ENCODE results near the gene PHF2. TPM values are rescaled to one million over a fixed set of nuclear protein-coding genes. Genes with fewer than 3 reads are reported as not detected.

PHF2 gene
- total RNA-seq, 4 donors from 2014 or later = 32.8 to 50.1 (median 33.0) TPM

GRCh38 chr9:93640027-93640426, 63.6 kb downstream of the PHF2 start:
- no peak overlapping the region for H3K4me3 ChIP-seq (replicated peaks in 1 of 3)
- 98 to 100% methylated on average over 2 of the region's 2 CpGs for WGBS, 2 donors
- intact Hi-C loops (cut with DNase I) = no loop called here
- no peaks in the 10 kb centered on the region for H3K27me3 ChIP-seq
- no peaks in the 10 kb centered on the region for H3K9me3 ChIP-seq
- peaks cover 0 to 6% of the 10 kb centered on the region in 2 donors for H3K4me1 ChIP-seq
- peaks cover 31 to 35% of the 10 kb centered on the region in 2 donors for H3K36me3 ChIP-seq
- H3K27ac ChIP-seq = no peak overlapping the region
- TF ChIP-seq POLR2A (IDR thresholded peaks at IDR 0.05) (no peak), CTCF (IDR thresholded peaks at IDR 0.05) (no peak)
- no peak for DNase-seq

GRCh38 chr9:93642961-93643360, 66.6 kb downstream of the PHF2 start:
- WGBS, 2 donors = 87 to 88% methylated on average over 5 of the region's 5 CpGs
- no peak overlapping the region for H3K27ac ChIP-seq
- intact Hi-C loops (cut with DNase I) = no loop called here

GRCh38 chr9:93644397-93645088, 68.2 kb downstream of the PHF2 start:
- no peak overlapping the region for H3K4me3 ChIP-seq (replicated peaks in 1 of 3)
- WGBS, 2 donors = 93 to 96% methylated on average over 8 to 11 of the region's 12 CpGs
- no peak for DNase-seq
- intact Hi-C loops (cut with DNase I) = no loop called here
- peaks cover 0 to 6% of the 10 kb centered on the region in 2 donors for H3K4me1 ChIP-seq
- peaks cover 19 to 28% of the 10 kb centered on the region in 2 donors for H3K36me3 ChIP-seq
- no peak for TF ChIP-seq POLR2A (IDR thresholded peaks at IDR 0.05)
- TF ChIP-seq CTCF (IDR thresholded peaks at IDR 0.05) = no peak
- no peaks in the 10 kb centered on the region for H3K27me3 ChIP-seq
- no peak overlapping the region for H3K27ac ChIP-seq
- H3K9me3 ChIP-seq = no peaks in the 10 kb centered on the region

More at GRCh38 chr9:93642961-93643360, 66.6 kb downstream of the PHF2 start:
- Histone ChIP-seq H3K9me3 (no peaks in the 10 kb centered on the region), H3K4me3 (replicated peaks in 1 of 3) (no peak overlapping the region), H3K27me3 (no peaks in the 10 kb centered on the region), H3K4me1 (peaks cover 0 to 6% of the 10 kb centered on the region in 2 donors), H3K36me3 (peaks cover 26 to 27% of the 10 kb centered on the region in 2 donors)
- no peak for DNase-seq
- TF ChIP-seq CTCF (IDR thresholded peaks at IDR 0.05) = no peak
- TF ChIP-seq POLR2A (IDR thresholded peaks at IDR 0.05) = no peak

- no peak for TF ChIP-seq POLR2A (IDR thresholded peaks at IDR 0.05)
- no peak for TF ChIP-seq CTCF (IDR thresholded peaks at IDR 0.05)
- H3K36me3 ChIP-seq = peaks cover 27 to 36% of the 10 kb centered on the region in 2 donors
- H3K4me1 ChIP-seq = peaks cover 0 to 6% of the 10 kb centered on the region in 2 donors
- H3K27me3 ChIP-seq = no peaks in the 10 kb centered on the region
- intact Hi-C loops (cut with DNase I) = no loop called here
- H3K4me3 ChIP-seq (replicated peaks in 1 of 3) = no peak overlapping the region
- H3K27ac ChIP-seq = no peak overlapping the region
- DNase-seq = no peak
- 92 to 97% methylated on average over 15 of the region's 28 CpGs for WGBS, 2 donors
- H3K9me3 ChIP-seq = no peaks in the 10 kb centered on the region
Measured at GRCh38 chr9:93645149-93645889, 68.9 kb downstream of the PHF2 start.

All from thyroid gland (tissue), 4 donors.